DND-41 (cell line): Measurements from ENCODE around the gene NKD2.

ENCODE experiments used
- ATAC-seq: fragments of 200-7000 bp; cut with Tn5 transposase; 3 replicates; pipeline ENCODE4 v1.9.1; 2021; ENCODE audit warnings: low read depth; ENCODE audit not compliant: insufficient read depth
- DNase-seq: peaks from one replicate; pipeline ENCODE4 v3.0.0-alpha.2; 2020
- H2AFZ ChIP-seq: 2 replicates; pipeline ENCODE4 v1.6.0; 2012; ENCODE audit warnings: low read depth, low read length
- H3K27ac ChIP-seq: 2 replicates; pipeline ENCODE4 v1.5.1; 2012; ENCODE audit warnings: low read length, inconsistent platforms
- H3K27me3 ChIP-seq: fragments of 200-600 bp; sonication (generic); 2 replicates; pipeline ENCODE4 v1.6.0; 2012; ENCODE audit warnings: low read length, mild to moderate bottlenecking, inconsistent platforms; ENCODE audit not compliant: insufficient read depth, poor library complexity
- H3K36me3 ChIP-seq: 2 replicates; pipeline ENCODE4 v1.5.1; 2012; ENCODE audit warnings: low read length, inconsistent platforms; ENCODE audit not compliant: insufficient read depth
- H3K4me1 ChIP-seq: 2 replicates; pipeline ENCODE4 v1.5.1; 2012; ENCODE audit warnings: mild to moderate bottlenecking, low read length; ENCODE audit not compliant: insufficient read depth
- H3K4me2 ChIP-seq: 2 replicates; pipeline ENCODE4 v1.6.0; 2012; ENCODE audit warnings: mild to moderate bottlenecking, moderate library complexity, low read length, inconsistent platforms; ENCODE audit not compliant: insufficient read depth
- H3K4me3 ChIP-seq, 2 experiments: fragments of 200-600 bp in 1 of 2; shearing (Covaris generic) in 1 of 2; 2 replicates each; pipeline ENCODE4 v1.5.1; 2012 to 2016; ENCODE audit warnings: inconsistent platforms in 2 of 2, low read length in 2 of 2, mild to moderate bottlenecking in 2 of 2, low read depth in 1 of 2, moderate library complexity in 1 of 2
- H3K79me2 ChIP-seq: 2 replicates; pipeline ENCODE4 v1.6.0; 2012; ENCODE audit warnings: low read length, inconsistent platforms; ENCODE audit not compliant: insufficient read depth
- H3K9ac ChIP-seq: 2 replicates; pipeline ENCODE4 v1.6.0; 2012; ENCODE audit warnings: low read depth, mild to moderate bottlenecking, inconsistent platforms, low read length, moderate library complexity
- H3K9me3 ChIP-seq: 2 replicates; pipeline ENCODE4 v1.5.1; 2012; ENCODE audit warnings: low read length, moderate library complexity, mild to moderate bottlenecking, inconsistent platforms; ENCODE audit not compliant: insufficient read depth, severe bottlenecking
- H4K20me1 ChIP-seq: 2 replicates; pipeline ENCODE4 v1.6.0; 2012; ENCODE audit warnings: low read length; ENCODE audit not compliant: insufficient read depth
- EZH2 ChIP-seq: IDR thresholded peaks from 3 replicates; pipeline ENCODE4 v1.6.1; 2012; ENCODE audit warnings: borderline replicate concordance, low read depth, mild to moderate bottlenecking, moderate library complexity, low read length, inconsistent platforms; ENCODE audit not compliant: severe bottlenecking
- TF ChIP-seq, protein P1 (sequence below): IDR thresholded peaks from 2 replicates; pipeline ENCODE4 v1.5.1; 2012; ENCODE audit warnings: borderline replicate concordance, low read length, moderate library complexity, mild to moderate bottlenecking; ENCODE audit not compliant: poor library complexity, severe bottlenecking; ENCODE audit errors: extremely low read depth

NKD2 gene

DNA sequence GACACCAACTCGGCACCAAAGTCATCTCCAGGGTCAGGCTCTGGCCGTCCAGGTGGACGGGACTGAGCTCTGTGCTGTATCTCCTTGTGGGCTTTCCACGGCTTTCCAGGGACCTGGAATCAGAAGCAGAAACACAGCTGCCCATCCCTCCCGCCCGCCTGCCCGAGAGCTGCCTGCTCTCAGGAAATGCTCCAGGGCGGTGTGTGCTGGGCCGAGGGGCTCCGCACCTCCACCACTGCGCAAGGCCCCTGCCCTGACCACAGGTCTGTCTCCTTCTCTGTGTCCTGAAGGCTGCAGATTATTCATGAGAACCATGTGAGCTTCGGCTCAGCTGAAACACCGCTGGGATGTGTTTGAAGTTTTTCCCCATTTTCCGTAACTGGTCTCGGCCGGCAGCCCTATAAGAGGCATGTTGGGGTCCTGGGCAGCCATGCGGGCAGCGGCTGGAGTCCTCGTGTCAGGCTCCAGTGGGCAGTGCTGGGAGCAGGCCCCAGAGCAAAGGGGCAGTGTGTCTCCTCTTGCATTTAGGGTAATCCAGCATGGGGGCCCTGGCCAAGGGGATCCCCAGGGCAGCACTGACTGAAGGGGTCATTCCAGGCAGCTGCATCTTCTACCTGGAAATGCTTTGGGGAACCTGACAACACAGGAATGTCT, 22.8 kb downstream of the NKD2 start:
- Histone ChIP-seq H3K9me3 (no peaks in the 10 kb centered on the region), H3K27me3 (no peaks in the 10 kb centered on the region), H3K9ac (no peak overlapping the region), H2AFZ (no peak overlapping the region), H3K27ac (no peak overlapping the region), H3K36me3 (peaks cover 33% of the 10 kb centered on the region), H3K4me2 (no peak overlapping the region), H3K4me1 (no peaks in the 10 kb centered on the region), H4K20me1 (peaks cover 61% of the 10 kb centered on the region), H3K79me2 (peaks cover 32% of the 10 kb centered on the region; the same call in 1 of the 2 replicates), H3K4me3 (no peak overlapping the region)
- no peak for DNase-seq
- TF ChIP-seq EZH2, result no peak
- TF ChIP-seq, protein P1, sequence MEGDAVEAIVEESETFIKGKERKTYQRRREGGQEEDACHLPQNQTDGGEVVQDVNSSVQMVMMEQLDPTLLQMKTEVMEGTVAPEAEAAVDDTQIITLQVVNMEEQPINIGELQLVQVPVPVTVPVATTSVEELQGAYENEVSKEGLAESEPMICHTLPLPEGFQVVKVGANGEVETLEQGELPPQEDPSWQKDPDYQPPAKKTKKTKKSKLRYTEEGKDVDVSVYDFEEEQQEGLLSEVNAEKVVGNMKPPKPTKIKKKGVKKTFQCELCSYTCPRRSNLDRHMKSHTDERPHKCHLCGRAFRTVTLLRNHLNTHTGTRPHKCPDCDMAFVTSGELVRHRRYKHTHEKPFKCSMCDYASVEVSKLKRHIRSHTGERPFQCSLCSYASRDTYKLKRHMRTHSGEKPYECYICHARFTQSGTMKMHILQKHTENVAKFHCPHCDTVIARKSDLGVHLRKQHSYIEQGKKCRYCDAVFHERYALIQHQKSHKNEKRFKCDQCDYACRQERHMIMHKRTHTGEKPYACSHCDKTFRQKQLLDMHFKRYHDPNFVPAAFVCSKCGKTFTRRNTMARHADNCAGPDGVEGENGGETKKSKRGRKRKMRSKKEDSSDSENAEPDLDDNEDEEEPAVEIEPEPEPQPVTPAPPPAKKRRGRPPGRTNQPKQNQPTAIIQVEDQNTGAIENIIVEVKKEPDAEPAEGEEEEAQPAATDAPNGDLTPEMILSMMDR, result no peak
- no peak for ATAC-seq

DNA sequence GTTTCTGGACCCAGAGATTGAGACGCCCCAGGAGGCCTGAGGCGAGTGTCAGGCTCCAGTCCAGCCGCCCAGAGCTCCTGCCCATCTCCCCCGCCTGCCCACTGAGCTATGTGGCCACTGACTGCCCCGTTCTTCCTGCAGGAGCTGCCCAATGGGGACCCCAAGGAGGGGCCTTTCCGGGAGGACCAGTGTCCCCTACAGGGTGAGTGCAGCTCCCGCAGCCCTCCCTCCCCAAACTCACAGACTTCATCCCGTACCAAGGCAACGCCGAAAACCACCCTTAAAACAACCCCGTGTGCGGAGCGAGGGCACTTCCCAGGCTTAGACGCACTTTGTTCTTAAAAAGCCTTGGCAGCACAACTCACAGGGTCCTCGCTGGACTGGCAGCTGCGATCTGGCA, 23.4 kb downstream of the NKD2 start:
- Histone ChIP-seq H3K27me3 (no peaks in the 10 kb centered on the region), H3K9ac (no peak overlapping the region), H3K4me3 (no peak overlapping the region), H3K36me3 (peaks cover 39% of the 10 kb centered on the region), H3K4me2 (no peak overlapping the region), H4K20me1 (peaks cover 56% of the 10 kb centered on the region), H3K27ac (no peak overlapping the region), H2AFZ (no peak overlapping the region), H3K9me3 (no peaks in the 10 kb centered on the region), H3K4me1 (no peaks in the 10 kb centered on the region), H3K79me2 (peaks cover 30% of the 10 kb centered on the region; the same call in 1 of the 2 replicates)
- TF ChIP-seq EZH2, result no peak
- TF ChIP-seq, protein P1, result no peak
- DNase-seq (no peak), ATAC-seq (no peak)

DNA sequence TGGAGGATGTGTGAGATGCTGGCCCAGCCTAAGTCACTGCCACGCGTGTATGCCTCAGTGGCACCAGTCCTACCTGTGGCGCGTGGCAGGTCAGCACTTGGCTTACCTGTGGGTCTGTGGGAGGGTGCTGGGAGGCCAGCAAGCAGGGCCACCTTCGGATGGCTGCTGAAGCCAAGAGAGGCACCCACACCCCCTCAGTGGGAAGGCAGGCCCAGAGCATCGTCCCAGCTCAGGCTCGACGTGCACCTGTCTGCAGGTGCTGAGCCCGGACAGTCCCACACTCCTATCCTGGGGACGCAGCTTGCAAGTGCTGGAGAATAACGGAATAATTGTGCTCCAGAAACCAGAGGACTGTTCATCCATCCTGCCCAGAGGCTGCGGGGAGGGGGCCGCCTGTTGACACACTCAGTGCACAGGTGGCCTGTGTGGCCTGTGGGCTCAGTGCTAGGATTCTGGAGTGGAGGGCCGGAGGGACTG, 24.0 kb downstream of the NKD2 start:
- Histone ChIP-seq H3K9ac (no peak overlapping the region), H3K36me3 (peaks cover 45% of the 10 kb centered on the region), H3K9me3 (no peaks in the 10 kb centered on the region), H2AFZ (no peak overlapping the region), H3K4me1 (no peaks in the 10 kb centered on the region), H3K4me2 (no peak overlapping the region), H3K27me3 (no peaks in the 10 kb centered on the region), H3K4me3 (no peak overlapping the region), H3K27ac (no peak overlapping the region), H4K20me1 (peaks cover 51% of the 10 kb centered on the region), H3K79me2 (peaks cover 29% of the 10 kb centered on the region; the same call in 1 of the 2 replicates)
- ATAC-seq, result no peak
- TF ChIP-seq, protein P1, result no peak
- no peak for TF ChIP-seq EZH2
- no peak for DNase-seq
